ENCODE results near the gene HYAL3.
"Not testable (repeated sequence)": the region's sequence is repeated elsewhere in the genome, so short reads cannot be mapped to it uniquely, and the experiment has no call there.

The HYAL3 gene

DNA sequence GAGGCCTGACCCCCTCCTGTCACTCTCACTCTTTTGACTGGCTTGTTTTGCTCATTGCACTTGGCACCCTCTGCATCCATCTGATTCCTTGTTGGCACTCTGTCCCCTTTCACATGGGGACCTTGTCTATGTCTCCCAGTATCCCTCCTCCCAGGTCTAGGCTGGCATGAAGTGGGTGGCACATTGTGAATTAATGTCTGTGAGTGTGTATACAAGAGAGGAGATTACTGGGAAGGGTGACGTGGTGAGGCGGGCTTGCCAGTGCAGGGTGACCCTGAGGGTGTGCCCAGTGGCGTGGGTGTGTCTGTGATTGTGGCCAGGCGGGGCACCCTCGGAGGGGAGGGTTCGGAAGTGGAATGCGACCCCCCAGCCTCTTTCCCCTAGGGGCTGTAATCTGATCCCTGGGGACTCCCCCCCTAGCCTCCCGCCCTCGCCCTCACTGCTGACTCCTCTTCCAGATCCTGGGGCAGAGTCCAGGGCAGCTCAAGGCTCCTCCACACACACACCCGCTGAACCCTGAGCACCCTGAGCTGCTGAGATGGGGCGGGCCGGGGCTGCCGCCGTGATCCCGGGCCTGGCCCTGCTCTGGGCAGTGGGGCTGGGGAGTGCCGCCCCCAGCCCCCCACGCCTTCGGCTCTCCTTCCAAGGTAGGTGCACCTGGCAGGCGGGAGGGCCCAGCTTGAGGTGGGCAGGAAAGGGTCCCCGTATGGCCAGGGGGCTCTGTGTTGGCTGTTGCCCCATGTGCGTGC is 30.3 kb downstream of the HYAL3 start, which contains the start of gene SEMA3B:
TSS of gene SEMA3B (plus strand) at position 445 of the 749 bp plus-strand sequence. CDS start at position 539, 94 bp downstream.
- H3K4me3 Mint-ChIP-seq: no peak within 1 kb of the TSS
- no peak within 1 kb of the TSS for H3K27ac Mint-ChIP-seq
- H3K27me3 Mint-ChIP-seq: peaks cover 29% of the 10 kb centered on the region
- H3K9me3 Mint-ChIP-seq: no peaks in the 10 kb centered on the region
- peaks cover 10% of the 10 kb centered on the region for H3K4me1 Mint-ChIP-seq
- no peak for DNase-seq
- ATAC-seq: no peak
- no peaks in the 10 kb centered on the region for H3K36me3 Mint-ChIP-seq (ENCODE audit: low read depth)

DNA sequence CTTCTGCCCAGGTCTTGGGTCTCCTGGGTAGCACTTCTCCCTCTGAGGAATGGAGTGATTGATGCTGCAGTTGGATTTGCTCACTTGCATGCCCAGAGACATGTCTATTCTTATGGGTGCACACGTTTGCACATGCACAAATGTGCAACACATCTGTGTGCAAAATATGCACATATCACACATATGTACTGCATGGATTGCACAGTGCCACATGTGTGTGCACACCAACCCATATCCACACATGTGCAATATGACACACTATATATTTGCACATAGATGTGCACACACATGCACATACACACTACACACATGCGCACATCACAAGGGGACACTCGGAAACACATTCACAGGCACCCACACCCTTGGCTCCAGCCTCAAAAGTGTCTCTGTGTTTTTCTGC is 30.9 kb downstream of the HYAL3 start:
- Mint-ChIP-seq H3K4me3 (no peak overlapping the region), H3K36me3 (ENCODE audit: low read depth) (no peaks in the 10 kb centered on the region), H3K27ac (no peak overlapping the region), H3K27me3 (peaks cover 28% of the 10 kb centered on the region), H3K4me1 (peaks cover 10% of the 10 kb centered on the region), H3K9me3 (no peaks in the 10 kb centered on the region)
- no peak for ATAC-seq
- DNase-seq: no peak

DNA sequence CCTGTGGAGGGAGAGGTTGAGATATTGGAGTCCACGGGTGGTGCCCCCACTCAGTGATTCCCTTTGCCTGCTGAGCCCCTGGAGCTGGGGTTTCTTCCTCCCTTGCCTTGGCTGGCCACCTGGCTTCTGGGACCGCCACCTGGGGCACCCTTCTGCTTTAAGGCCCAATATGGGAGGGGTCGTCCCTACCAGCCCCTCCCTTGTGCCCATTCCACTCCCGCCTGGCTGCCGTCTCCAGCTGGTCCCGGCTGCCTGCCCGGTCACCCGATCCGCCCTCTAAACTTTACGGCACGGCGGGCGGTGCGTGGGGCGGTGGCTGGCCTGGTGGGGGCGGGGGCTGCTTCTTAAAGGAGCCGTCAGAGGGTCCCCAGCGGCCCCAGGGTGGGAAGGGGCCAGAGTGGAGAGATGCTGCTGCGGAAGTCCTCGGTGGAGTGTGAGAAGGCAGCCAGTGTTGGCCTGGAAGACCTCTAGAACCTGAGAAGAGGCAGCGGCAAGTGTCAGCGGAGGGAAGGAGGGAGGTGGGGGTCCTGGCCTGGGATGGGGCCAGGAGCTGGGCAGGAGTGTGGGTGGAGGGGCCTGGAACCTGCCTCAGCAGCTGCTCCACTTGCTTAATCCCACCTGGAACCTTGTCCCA is 31.8 kb downstream of the HYAL3 start:
- ATAC-seq (no peak), DNase-seq (no peak)
- Mint-ChIP-seq H3K9me3 (no peaks in the 10 kb centered on the region), H3K27me3 (peaks cover 24% of the 10 kb centered on the region), H3K36me3 (ENCODE audit: low read depth) (no peaks in the 10 kb centered on the region), H3K27ac (no peak overlapping the region), H3K4me1 (peaks cover 4% of the 10 kb centered on the region), H3K4me3 (no peak overlapping the region)

DNA sequence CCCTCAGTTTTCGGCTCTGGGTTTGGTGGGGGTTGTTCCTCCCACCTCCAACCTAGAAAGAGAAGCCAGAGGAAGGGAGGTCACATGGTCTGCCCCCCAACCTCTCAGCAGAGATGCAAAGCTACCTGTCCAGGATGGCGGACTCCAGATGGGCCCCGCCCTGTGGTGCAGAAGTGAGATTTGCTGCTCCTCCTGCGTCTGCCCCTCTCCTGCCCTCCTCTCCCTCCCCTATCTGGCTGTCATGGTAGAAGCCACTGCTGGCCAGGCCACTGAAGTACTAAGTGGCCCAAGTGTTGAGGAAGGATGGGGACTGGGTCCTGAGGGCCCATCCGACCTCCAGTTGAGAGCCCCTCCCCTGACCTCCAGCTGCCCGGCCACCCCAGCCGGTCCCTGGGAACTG is 32.4 kb downstream of the HYAL3 start:
- Mint-ChIP-seq H3K27me3 (peaks cover 24% of the 10 kb centered on the region), H3K4me1 (peaks cover under 1% of the 10 kb centered on the region), H3K36me3 (ENCODE audit: low read depth) (no peaks in the 10 kb centered on the region), H3K9me3 (no peaks in the 10 kb centered on the region), H3K4me3 (no peak overlapping the region), H3K27ac (no peak overlapping the region)
- no peak for ATAC-seq
- DNase-seq: no peak

DNA sequence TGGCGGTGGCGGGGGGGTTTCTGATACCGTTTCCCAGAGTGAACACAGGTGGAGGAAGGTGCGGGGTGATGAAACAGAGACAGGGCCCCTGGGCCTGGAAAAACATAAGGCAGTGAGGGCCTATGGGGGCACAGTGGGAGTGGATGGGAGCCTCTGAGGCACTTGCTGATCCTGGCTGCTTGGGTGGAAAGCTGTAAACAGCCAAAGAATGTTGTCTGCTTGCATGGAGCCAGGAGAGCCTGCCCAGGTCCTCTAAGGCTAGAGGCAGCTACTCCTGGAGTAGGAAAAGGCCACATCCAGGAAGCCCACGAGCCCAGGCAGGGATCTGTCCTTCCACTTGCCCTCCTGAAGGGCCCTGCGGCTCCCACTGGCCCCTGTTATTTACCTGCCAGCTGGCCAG is 33.2 kb downstream of the HYAL3 start:
- Mint-ChIP-seq H3K27me3 (peaks cover 24% of the 10 kb centered on the region), H3K4me1 (no peaks in the 10 kb centered on the region), H3K27ac (no peak overlapping the region), H3K36me3 (ENCODE audit: low read depth) (no peaks in the 10 kb centered on the region), H3K4me3 (no peak overlapping the region), H3K9me3 (no peaks in the 10 kb centered on the region)
- DNase-seq (no peak), ATAC-seq (no peak)

DNA sequence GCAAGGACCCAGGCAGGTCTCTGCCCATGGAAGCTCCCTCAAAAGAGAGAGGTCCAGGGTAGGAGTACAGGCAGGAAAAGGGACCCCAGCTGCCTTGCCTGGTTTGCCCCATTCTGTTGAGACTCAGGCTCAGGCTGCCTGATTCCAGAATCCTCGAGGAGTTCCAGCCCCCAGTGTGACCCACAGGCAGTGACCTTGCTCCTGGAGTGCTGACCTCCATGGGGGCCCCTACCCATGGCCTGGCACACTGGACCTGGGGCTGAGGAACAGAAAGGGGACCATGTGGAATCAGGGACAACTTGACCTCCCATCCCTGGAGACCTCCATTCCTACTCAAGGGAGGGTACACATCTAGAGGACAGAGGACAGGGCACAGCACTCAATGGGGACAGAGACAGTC is 33.6 kb downstream of the HYAL3 start:
- Mint-ChIP-seq H3K4me1 (no peaks in the 10 kb centered on the region), H3K27me3 (peaks cover 24% of the 10 kb centered on the region)

DNA sequence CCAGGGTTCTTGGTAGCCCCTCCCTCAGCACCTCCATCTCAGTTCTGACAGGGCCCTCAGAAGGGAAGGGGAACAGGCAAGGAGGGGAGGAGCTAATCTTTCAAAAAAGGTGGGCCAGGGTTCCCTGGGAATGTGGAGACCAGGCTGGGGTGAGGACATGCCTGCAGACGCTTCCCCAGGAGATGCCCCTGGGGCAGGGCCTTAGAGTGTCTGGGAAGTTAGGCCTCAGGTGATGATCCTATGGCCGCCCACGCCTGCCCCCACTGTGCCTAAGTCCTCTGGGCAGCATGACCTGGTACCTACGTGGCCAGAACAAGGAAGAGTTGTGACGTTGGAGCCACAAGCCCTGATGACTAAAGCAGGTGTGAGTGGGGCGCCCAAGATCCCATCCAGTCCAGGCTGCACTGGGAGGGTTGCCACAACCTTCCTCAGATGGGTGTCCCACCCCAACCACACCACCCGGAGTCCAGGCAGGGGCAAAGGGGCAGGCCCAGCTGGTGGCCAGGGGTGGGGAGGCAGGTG is 34.2 kb downstream of the HYAL3 start:
- ATAC-seq: no peak
- Mint-ChIP-seq H3K27ac (no peak overlapping the region), H3K36me3 (ENCODE audit: low read depth) (no peaks in the 10 kb centered on the region), H3K9me3 (no peaks in the 10 kb centered on the region), H3K27me3 (peaks cover 24% of the 10 kb centered on the region), H3K4me3 (no peak overlapping the region), H3K4me1 (no peaks in the 10 kb centered on the region)
- DNase-seq: no peak

More for the DNA sequence above, 33.6 kb downstream of the HYAL3 start:
- ATAC-seq (no peak), DNase-seq (no peak)
- Mint-ChIP-seq H3K27ac (no peak overlapping the region), H3K9me3 (no peaks in the 10 kb centered on the region), H3K4me3 (no peak overlapping the region), H3K36me3 (ENCODE audit: low read depth) (no peaks in the 10 kb centered on the region)

DNA sequence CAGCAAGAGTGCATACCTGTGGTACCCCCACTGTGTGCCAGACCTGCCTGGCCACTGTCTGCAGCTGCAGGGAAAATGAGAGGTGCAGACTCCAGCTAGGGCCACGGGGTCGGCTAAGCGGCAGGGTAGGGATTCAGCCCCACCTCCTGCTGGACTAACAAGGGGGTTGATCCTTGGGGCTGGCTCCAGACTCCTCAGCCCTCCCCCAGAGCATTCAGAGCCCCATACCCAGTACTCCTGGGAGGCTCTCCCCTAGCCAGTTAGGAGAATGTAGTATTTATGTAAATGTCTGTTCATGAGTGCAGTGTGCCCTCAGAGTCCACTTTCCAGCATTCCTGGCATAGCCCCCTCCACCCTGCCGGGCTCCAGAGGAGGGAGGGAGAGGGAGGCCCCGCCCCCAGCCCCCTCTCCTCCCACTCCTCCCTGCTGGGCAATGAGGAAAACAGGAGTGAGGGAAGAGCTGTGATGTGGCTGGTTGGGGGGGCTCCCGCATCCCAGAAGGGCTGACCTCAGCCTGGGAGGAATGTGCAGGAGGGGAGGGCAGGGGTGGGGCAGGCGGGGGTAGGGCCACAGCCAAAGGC is 34.7 kb downstream of the HYAL3 start:
- Mint-ChIP-seq H3K36me3 (ENCODE audit: low read depth) (no peaks in the 10 kb centered on the region), H3K4me1 (peaks cover 4% of the 10 kb centered on the region), H3K27ac (no peak overlapping the region), H3K4me3 (no peak overlapping the region), H3K9me3 (no peaks in the 10 kb centered on the region), H3K27me3 (peaks cover 24% of the 10 kb centered on the region)
- no peak for ATAC-seq
- no peak for DNase-seq

DNA sequence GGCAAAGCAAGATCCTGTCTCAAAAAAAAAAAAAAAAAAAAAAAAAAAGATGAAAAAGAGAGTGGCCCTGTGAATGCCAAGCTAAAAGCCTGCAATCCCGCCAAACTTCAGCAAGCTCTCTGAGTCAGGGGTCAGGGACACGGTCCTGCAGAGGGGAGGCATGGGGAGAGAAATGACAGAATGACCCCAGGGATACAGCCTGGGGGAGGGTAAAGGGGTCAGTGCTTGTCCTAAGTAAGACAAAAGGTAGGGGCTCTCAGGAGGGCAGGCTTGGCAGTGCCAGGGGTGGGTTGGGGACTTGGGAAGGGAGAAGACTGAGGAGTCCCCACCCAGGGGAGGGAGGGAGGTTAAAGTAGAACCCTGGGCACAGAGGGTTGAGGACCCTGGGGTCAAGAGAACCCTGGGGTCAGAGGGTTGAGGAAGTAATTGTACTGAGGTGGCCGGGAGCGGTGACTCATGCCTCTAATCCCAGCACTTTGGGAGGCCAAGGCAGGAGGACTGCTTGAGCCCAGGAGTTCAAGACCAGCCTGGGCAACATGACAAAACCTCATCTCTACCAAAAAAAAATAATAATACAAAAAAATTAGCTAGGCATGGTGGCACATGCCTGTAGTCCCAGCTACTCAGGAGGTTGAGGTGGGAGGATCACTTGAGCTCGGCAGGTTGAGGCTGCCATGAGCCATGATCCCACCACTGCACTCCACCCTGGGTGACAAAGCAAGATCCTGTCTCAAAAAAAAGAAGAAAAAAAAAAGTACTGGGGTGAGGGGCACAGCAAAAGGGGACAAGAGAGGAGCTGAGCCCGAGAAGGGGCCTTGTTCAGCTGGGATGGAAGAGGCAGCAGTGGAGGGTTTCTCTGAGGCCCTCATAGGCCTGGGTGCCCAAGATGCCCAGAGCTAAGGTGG is 35.5 kb downstream of the HYAL3 start:
- peaks cover 20% of the 10 kb centered on the region for H3K27me3 Mint-ChIP-seq
- DNase-seq (no peak), ATAC-seq (no peak)
- no peak overlapping the region for H3K4me3 Mint-ChIP-seq
- H3K36me3 Mint-ChIP-seq (ENCODE audit: low read depth): no peaks in the 10 kb centered on the region
- H3K27ac Mint-ChIP-seq: no peak overlapping the region
- H3K4me1 Mint-ChIP-seq: peaks cover 4% of the 10 kb centered on the region
- no peaks in the 10 kb centered on the region for H3K9me3 Mint-ChIP-seq

DNA sequence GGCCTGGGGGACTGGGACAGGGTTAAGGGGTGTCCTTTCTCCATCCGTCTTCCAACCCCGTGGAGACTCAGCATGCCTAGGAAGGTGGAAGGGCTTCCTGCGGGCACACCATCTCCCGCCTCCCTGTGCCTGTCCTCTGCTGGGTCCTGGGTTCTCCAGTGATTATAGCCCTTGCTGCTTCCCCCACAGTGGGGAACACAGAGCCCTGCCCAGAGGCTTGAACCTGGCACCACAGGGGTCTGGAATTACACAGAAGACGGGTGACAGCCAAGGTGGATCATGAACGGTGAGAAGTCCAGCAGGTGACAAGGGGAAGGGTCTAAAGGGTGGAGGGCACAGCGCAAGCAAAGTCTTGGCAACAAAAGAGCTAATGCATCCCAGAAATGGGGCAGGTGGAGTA is 36.4 kb downstream of the HYAL3 start:
- Mint-ChIP-seq H3K27ac (no peak overlapping the region), H3K36me3 (ENCODE audit: low read depth) (no peaks in the 10 kb centered on the region), H3K4me3 (no peak overlapping the region), H3K4me1 (peaks cover 4% of the 10 kb centered on the region), H3K9me3 (no peaks in the 10 kb centered on the region), H3K27me3 (peaks cover 12% of the 10 kb centered on the region)
- ATAC-seq (no peak), DNase-seq (no peak)

DNA sequence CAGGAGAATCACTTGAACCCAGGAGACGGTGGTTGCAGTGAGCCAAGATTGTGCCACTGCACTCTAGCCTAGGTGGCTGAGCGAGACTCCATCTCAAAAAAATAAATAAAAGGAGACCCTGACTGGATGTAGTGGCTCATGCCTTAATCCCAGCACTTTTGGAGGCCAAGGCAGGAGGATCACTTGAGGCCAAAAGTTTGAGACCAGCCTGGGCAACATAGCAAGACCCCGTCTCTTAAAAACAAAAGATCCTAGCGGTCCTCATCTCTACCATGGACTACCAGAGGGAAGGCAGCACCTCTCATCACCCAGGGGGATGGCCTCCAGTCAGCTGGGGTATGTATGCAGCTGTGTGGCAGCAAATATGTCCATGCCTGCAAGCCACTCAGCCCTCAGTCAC is 37.0 kb downstream of the HYAL3 start:
- not testable (repeated sequence) for H3K36me3 Mint-ChIP-seq (ENCODE audit: low read depth); DNase-seq; H3K9me3 Mint-ChIP-seq; H3K4me1 Mint-ChIP-seq; H3K27ac Mint-ChIP-seq; ATAC-seq; H3K4me3 Mint-ChIP-seq
- H3K27me3 Mint-ChIP-seq: peaks cover 11% of the 10 kb centered on the region

DNA sequence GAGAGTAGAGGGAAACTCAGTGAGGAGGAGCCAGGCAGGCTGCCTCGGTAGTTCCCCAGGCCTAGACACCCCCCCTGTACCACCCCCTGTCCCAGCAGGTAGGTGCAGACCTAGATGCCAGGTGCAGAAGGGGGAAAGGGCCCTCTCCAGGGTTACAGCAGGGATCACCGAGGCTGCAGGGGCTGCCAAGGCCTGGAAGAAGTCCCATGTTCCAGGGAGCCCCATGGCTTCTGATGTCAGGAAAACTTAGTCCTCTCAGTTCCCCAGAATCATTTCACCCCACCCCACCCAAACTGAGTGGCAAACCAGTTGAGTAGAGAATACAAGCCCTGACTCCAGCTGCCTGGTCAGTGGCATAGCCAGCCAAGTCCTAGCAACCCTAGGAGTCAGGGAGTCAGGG is 37.7 kb downstream of the HYAL3 start:
- peaks cover 10% of the 10 kb centered on the region for H3K36me3 Mint-ChIP-seq (ENCODE audit: low read depth)

DNA sequence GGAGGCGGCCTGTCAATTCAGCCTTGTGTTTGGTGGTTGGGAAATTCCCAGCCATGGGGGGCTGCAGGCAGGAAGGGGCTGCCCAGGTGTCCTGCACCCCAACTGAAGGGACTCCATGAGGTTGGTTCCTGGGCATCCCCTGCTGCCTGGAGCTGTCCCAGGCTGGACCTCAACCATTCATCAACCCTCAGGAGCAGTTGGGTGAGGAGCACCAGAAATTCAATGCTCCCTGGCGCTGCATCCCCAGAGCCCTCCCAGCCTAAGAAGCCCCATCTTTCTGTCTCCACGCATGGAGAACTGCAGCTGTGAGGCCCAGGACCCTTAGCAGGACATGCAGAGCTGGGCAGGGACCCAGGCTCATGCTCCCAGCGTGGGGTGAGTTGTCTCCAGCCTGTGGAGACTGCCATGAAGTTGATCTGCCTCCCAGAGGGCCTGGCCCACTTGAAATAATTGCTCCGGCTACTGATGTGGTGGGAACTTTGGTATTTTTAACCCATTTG is 38.2 kb downstream of the HYAL3 start:
- Mint-ChIP-seq H3K27me3 (peaks cover 4% of the 10 kb centered on the region), H3K36me3 (ENCODE audit: low read depth) (peaks cover 12% of the 10 kb centered on the region), H3K9me3 (no peaks in the 10 kb centered on the region), H3K4me1 (peaks cover 4% of the 10 kb centered on the region), H3K27ac (no peak overlapping the region), H3K4me3 (peak overlapping the region; percentile 65)
- DNase-seq (no peak), ATAC-seq (no peak)

More for the DNA sequence above, 37.7 kb downstream of the HYAL3 start:
- Mint-ChIP-seq H3K27ac (no peak overlapping the region), H3K4me1 (peaks cover 4% of the 10 kb centered on the region), H3K4me3 (no peak overlapping the region), H3K9me3 (no peaks in the 10 kb centered on the region), H3K27me3 (peaks cover 4% of the 10 kb centered on the region)
- no peak for ATAC-seq
- DNase-seq: no peak

Data from activated naive CD8-positive, alpha-beta T cell treated with anti-CD3 and anti-CD28 coated beads, Interleukin-2, amount 50 U/mL, for 24 hours (primary cell).